NCI-H1092 (cell line): Measurements from ENCODE around the gene DAPP1.
"Not testable (repeated sequence)": the region's sequence is repeated elsewhere in the genome, so short reads cannot be mapped to it uniquely, and the experiment has no call there.

Experiments
- DNase-seq: peaks from one replicate; lab custom pipeline; 2025; lab: John Stamatoyannopoulos, UW

The DAPP1 gene

DNA sequence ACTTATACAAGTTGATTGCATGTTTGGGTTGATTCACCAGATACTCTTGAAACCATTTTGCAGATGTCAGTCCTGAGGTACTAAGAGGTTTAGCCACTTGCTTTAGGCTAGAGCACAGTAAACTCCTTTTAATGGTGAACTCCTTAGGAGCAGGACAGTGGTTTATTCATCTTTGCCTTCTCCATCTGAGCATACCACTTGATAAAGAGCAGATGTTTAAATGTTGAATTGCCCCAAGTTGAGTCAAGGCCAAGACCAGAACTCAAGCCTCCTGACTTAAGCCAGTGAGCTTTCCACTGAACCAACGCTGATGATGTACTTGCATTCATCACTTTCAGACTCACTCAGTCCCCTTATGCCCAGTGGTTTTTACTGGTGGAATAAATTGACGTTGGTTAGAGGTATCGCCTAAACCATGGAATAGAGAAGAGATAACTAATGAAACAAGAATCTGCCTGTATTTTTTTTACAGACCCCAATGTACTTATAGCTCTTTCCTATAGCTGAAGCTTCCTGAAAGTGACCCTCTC lies 7.5 kb downstream of the DAPP1 start:
- no peak for DNase-seq

- no peak for DNase-seq
Observed at GRCh38 chr4:99825272-99825671, 8.6 kb downstream of the DAPP1 start.

- DNase-seq = no peak
Observed at GRCh38 chr4:99826016-99826415, 9.4 kb downstream of the DAPP1 start.

DNA sequence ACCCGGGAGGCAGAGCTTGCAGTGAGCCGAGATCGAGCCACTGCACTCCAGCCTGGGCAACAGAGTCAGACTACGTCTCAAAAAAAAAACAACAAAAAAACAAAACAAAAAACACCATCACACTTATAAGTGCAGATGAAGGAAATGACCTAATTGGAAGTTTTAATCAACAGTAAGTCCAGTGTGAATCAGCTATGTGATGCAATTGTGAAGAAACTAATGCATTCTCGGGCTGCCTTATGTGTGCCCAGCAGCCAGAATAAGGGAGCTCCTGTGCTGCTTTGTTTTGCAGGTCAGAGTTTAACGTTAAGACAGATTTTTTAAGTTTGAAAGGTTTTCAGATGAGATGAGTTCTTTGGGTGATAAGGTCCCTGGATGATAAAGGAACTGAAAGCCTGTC lies 10.8 kb downstream of the DAPP1 start:
- DNase-seq = no peak

- no peak for DNase-seq
Observed at GRCh38 chr4:99827857-99828256, 11.2 kb downstream of the DAPP1 start.

DNA sequence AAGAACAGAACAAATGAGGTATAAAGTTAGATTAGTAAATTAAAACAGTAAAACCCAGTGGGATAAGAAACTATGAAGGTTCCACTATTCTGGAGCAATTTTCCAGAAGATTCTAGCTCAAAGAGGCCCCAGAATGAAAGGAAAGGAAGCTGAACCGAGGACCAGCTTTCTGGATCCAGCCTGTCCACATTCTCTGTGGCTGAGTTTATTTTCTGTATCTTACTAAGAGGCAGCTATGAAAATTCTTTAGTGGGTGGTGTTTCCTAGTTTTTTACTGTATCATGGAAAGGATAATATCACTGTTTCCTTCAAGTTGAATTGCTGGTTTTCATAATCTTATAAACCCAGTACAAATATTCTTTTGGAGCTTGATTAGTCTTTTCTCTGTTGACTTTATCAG lies 11.8 kb downstream of the DAPP1 start:
- no peak for DNase-seq

DNA sequence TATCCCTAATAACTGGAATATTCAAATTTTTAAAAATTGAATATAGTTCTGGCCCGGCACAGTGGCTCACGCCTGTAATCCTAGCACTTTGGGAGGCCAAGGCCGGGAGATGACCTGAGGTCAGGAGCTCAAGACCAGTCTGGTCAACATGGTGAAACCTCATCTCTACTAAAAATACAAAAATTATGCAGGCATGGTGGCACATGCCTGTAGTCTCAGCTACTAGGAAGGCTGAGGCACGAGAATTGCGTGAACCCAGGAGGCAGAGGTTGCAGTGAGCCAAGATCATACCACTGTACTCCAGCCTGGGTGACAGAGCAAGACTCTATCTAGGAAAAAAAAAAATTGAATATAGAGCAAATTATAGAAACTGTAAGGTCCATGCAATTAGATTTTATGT lies 13.4 kb downstream of the DAPP1 start:
- not testable (repeated sequence) for DNase-seq

- no peak for DNase-seq
Observed at GRCh38 chr4:99832321-99832720, 15.7 kb downstream of the DAPP1 start.

- DNase-seq = no peak
Observed at GRCh38 chr4:99832758-99833157, 16.1 kb downstream of the DAPP1 start.

DNA sequence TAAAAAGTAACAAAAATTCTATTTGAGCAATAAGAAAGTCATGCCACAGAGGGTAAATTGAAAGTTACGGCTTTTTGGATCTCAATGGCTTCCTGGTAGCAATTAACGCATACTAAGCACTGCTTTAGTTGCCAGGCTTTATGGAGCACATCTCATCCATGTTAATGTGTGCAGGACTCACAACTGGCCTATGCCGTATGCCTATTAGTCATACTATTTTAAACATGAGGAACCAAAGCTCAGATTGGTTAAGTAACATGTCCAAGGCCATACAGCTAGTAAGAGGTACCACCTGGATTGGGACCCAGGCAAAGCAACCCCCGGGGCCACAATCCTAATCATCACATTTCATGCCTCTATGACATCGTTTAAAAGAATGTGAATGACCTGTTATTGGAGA lies 17.1 kb downstream of the DAPP1 start:
- no peak for DNase-seq

DNA sequence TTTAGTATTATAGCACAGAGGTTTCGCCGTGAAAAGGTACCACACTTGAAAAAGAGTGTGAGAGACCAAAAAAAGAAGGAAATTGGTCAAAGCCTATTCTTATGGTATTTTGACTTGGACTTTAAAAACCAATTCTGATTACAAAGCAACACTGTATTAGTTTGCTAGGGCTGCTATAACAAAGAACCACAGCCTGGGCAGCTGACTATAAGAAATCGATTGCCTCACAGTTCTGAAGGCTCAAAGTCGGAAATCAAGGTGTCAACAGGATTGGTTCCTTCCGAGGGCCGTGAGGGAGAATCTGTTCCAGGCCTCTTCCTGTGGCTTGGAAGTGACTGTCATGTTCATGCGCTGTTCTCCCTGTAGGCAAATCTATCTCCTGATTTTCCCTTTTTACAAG lies 17.9 kb downstream of the DAPP1 start:
- no peak for DNase-seq

DNA sequence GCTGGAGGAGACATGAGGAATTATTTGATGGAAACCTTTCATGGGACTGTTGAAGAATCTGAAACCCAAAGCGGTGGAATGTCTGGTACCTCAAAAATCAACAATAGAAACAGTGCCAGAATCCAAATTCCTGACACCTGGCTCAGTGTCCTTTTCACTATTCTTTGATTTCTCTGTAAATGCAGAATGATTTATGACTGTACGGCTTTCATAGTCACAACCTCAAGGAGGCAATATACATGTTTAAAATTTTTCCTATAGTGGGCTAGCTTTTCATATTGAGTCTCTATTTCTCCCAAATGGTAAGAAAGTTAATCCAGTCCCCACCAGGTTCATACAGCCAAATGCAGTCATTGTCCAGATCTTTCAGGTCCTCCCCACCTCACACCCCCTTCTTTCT lies 19.3 kb downstream of the DAPP1 start:
- no peak for DNase-seq

- no peak for DNase-seq
Observed at GRCh38 chr4:99838927-99839326, 22.3 kb downstream of the DAPP1 start.

DNA sequence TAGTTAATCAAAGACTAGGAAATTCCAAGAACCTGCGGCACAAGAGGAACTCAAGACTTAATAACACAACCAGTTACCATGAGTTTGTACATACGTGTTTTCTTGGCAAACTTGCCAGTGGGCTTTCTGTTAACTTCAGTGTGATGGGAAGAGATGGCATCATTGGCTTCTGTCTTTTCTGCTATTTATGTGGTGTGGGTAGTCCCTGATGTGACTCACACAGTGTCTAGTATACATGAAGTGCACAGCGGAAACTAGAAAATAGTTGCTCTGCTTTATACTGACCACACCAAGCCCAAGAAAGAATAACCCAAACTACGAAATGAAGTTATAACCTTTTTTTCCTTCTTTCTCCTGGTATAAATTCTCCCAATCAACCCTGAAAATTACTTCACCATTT lies 24.5 kb downstream of the DAPP1 start:
- no peak for DNase-seq

GRCh38 chr4:99843413-99843812 lies 26.8 kb downstream of the DAPP1 start:
- no peak for DNase-seq

- DNase-seq = no peak
Observed at GRCh38 chr4:99844048-99844447, 27.4 kb downstream of the DAPP1 start.

- no peak for DNase-seq
Observed at GRCh38 chr4:99845179-99845578, 28.6 kb downstream of the DAPP1 start.

DNA sequence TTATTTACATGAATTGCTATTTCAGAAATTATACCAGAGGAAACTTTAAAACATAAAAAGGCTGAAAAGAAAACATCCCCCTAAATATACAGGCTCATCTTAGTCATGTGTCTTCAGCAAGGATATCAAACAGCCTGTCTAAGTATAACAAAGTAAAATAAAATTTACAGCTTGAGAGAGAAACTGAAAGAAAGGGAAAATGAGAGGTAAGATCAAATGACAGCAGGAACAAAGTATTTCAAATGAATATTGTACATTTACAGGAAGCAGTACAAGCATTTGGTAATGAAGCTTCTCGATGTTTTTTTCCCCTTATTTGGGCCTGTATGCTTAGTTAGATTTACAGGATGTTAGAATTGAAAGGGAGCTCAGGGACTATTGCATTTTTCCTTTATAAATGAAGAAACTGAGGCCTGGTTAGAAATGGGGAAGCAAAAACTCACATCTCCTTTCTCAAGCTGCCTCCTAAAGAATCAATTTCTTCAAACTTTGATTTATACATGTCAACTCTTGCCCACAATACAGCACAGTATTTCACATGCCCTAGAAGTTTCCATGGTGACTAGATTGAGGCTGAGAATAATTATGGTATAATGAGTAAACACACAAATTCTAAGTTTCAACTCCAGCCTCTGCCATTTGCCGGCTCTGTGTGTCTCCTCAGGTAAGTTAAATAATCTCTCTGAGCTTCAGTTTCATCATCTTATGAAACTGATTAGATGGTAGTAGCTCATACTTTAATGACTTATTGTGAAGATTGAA lies 29.3 kb downstream of the DAPP1 start:
- no peak for DNase-seq

DNA sequence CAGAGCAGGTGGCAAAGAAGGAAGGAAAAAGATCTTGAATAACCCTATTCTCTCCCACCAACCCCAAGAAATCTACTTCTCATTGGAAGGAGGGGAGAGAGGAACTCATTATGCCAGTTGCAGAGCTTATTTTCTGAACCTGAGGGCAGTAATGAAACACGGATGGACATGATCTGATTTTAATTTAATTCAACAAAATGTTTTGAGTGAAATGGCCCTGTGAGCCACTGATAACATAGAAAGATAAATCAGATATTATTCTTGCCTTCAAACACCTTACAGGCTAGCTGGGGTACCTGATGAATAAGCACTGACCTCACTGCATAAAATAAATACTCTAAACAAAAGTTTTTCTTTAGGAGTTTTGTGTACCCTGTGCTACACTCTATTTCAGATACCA lies 30.3 kb downstream of the DAPP1 start:
- DNase-seq = no peak

- no peak for DNase-seq
Observed at GRCh38 chr4:99847362-99847976, 30.8 kb downstream of the DAPP1 start.

- DNase-seq = no peak
Observed at GRCh38 chr4:99848591-99849001, 32.0 kb downstream of the DAPP1 start.

GRCh38 chr4:99852199-99852749 lies 35.6 kb downstream of the DAPP1 start:
- DNase-seq = no peak

- no peak for DNase-seq
Observed at GRCh38 chr4:99853190-99853589, 36.6 kb downstream of the DAPP1 start.
